GM13976 (cell line): ENCODE data around the gene VSIR.

ENCODE experiments used
- DNase-seq: peaks from one replicate; pipeline ENCODE4 v3.0.0; 2012; ENCODE audit warnings: low spot score
- CTCF ChIP-seq: IDR thresholded peaks from 2 replicates; pipeline ENCODE4 v1.5.1; 2012; ENCODE audit warnings: borderline replicate concordance, mild to moderate bottlenecking; ENCODE audit not compliant: insufficient read depth; ENCODE audit errors: extremely low read depth, missing control alignments, control extremely low read depth
- in situ Hi-C: fragments of 300-500 bp; cut with MboI; formaldehyde crosslinking; loops from one replicate; pipeline ENCODE4 v1.12.0; 2022; ENCODE audit warnings: low sequenced_read_pairs, mixed read lengths, inconsistent platforms; ENCODE audit not compliant: unreplicated experiment

The VSIR gene

DNA sequence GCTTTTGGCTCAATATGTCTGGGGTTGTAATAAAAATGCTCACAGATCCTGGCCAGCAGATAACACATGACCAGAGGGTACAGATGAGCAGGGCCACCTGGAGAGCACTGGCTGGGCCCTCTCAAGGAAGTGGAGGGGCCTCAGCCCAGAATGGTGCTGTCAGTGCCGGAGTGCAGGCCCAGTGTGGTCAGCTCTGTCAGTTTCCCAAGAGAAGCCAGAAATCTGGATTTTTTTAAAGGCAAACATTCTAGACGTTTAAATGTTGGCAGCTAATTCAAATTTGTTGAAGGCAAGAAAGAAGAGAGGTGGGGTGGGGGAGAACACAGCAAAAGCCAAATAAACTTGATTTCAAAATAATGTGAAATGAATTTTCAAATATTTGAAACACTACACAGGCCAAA, 55.8 kb downstream of the VSIR start:
- no peak for DNase-seq
- in situ Hi-C loops = no loop called here

DNA sequence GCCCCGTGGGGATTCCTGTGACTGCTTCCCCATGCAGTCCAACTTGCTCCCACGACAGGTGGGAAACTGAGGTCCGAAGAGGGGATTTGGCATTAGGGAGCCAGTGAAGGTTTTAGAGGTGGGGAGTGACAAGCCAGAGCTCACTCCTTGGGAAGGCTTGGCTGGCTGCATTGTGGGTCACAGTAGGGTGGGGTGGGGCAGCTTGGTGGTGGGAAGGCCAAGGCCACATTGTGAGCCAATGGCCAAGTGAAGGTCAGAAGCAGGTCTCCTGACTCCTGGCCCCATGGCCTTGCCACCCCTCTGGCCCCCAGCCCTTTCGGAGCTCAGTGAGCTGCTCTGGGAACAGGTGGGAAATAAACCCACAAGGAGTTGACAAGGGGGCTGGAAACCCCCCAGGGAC, 56.3 kb downstream of the VSIR start:
- no peak for DNase-seq
- no peak for TF ChIP-seq CTCF
- in situ Hi-C loops = no loop called here

More for the DNA sequence above, 55.8 kb downstream of the VSIR start:
- no peak for TF ChIP-seq CTCF

DNA sequence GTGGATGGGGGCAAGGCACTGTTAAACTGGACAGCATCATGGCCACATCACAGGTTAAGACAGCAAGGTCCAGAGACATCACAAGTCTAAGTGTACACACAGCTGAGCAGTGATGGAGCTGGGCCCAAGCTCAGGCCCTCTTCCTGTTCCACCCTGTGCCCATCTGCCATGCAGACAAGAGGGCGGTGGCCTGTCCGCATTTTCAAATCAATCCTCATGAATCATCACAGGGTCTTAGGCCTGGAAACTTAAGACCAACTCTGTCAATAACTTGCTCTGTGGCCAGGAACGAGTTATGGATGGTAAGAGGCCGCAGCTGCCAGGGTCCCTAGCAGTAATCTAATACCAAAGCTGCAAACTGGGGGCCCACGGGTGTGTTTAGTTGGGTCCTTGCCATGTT, 56.9 kb downstream of the VSIR start:
- in situ Hi-C loops = no loop called here
- no peak for TF ChIP-seq CTCF
- no peak for DNase-seq

DNA sequence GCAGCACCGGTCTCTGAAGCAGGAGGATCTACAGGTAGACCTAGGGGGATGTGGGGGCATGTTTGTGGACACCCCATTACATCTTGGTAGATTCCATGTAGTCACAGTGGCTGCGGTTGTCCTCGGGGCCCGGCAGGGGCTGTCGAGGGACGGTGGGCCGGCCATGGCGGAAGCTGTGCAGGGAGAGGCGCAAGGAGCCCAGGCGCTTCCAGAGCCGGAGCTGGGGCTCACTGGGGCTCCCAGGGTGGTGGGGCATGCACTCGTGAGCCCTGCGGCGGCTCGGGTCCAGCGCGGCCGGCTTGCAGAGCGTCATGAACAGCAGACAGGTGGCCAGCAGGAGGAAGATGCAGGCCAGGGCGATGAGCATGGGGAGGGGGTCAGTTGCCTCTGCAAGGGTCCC, 57.5 kb downstream of the VSIR start:
- DNase-seq = no peak
- TF ChIP-seq CTCF = no peak
- in situ Hi-C loops = no loop called here

GRCh38 chr10:71715026-71715425, 58.3 kb downstream of the VSIR start:
- DNase-seq = no peak
- no peak for TF ChIP-seq CTCF
- in situ Hi-C loops = no loop called here

DNA sequence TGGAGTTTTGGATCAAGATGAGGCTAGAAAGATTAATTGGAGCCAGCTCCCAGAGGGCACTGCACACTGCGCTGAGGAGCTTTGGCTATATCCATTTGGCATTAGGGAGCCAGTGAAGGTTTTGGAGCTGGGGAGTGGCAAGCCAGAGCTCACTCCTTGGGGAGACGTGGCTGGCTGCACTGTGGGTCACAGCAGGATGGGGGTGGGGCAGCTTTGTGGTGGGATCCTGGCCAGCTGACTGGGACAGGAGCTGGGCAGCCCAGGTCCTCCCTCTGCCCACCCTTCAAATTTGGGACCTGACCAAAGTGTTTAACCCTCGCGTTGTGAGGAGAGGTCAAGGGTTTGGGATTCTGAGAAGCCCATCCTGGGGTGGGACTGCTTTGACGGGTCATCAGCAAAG, 58.7 kb downstream of the VSIR start:
- in situ Hi-C loops = no loop called here
- no peak for TF ChIP-seq CTCF
- DNase-seq = no peak

- in situ Hi-C loops = no loop called here
- no peak for DNase-seq
- no peak for TF ChIP-seq CTCF
These were observed 59.3 kb downstream of the VSIR start for GRCh38 chr10:71714031-71714410.
